HG03060 (cell line): ENCODE measurements around the gene STATH.
"Not testable (repeated sequence)": the region's sequence is repeated elsewhere in the genome, so short reads cannot be mapped to it uniquely, and the experiment has no call there.

Experiments
- ATAC-seq: cut with Tn5 transposase; IDR thresholded peaks from one replicate; pipeline ENCODE4 v1.9.1; 2021; ENCODE audit warnings: low read depth, moderate number of reproducible peaks; ENCODE audit not compliant: unreplicated experiment

Gene STATH

DNA sequence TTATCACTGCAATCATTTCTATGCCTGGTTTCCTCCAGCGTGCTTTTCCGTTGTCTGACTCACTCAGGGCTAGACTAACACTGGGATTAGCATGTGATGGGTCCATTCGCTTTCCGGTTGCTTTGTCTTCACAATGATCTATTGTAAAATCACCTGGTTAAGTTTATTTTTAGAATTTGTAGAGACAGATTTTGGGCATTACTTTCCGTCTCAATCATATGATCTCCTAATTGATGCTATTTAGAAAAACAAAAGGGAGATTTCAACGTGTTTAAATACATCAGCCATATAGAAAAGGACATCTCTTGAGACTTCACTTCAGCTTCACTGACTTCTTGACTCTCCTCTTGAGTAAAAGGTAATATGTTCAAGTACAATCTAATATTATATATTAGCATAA, 54.4 kb downstream of the STATH start, which contains the start of gene HTN1:
HTN1 (plus strand) TSS at position 301 of the 400 bp plus-strand sequence. CDS start 2,639 bp downstream, outside the sequence.
- ATAC-seq, result not testable (repeated sequence)
